ENCODE results near the gene KAZN. TPM values are rescaled to one million over a fixed set of nuclear protein-coding genes. Genes with fewer than 3 reads are reported as not detected.

Gene KAZN
- polyA plus RNA-seq, 4 donors, result 3.0 to 39.5 (median 4.4) TPM

DNA sequence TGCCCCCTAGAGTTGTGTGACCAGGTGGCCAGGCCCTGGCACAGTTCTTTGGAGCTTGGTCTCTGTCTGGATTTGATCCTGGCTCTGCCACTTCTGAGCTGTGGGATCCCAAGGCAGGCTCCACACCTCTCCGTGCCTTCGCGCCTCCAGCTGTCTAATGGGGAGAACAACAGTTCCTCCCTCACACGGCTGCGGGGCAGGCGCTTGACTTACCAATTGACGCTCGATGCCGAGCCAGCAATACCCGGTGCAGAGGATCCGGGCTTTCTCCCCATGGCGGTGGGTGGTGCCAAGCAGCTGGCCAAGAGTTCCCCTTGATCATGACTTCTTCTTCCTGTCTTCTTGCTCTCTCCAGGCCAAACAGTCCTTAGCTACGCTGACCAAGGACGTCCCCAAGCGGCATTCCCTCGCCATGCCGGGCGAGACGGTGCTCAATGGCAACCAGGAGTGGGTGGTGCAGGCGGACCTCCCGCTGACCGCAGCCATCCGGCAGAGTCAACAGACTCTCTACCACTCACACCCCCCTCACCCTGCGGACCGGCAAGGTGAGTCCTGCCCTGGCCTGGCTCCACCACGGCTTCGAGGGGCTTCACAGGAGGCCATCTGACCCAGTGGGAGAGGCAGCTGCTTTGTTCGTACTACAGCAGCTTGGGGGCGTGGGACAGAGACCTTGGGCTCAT is 457.4 kb downstream of the KAZN start:
- Histone ChIP-seq H3K4me1 (ENCODE audit: control insufficient read depth in 3 of 3, insufficient read depth in 2 of 3, low read depth in 1 of 3, low read length in 2 of 3) (no peaks in the 10 kb centered on the region), H3K4me3 (ENCODE audit: low read depth in 1 of 3, low read length in 3 of 3) (no peak overlapping the region), H3K36me3 (ENCODE audit: control insufficient read depth in 3 of 3, insufficient read depth in 2 of 3, low read depth in 1 of 3, low read length in 3 of 3) (peaks cover 0 to 54% (median 0%) of the 10 kb centered on the region in 3 donors), H3K9me3 (ENCODE audit: control insufficient read depth in 2 of 2, insufficient read depth in 1 of 2, low read depth in 1 of 2, low read length in 1 of 2) (no peaks in the 10 kb centered on the region), H3K27ac (ENCODE audit: low read depth in 1 of 3, low read length in 2 of 3) (no peak overlapping the region), H3K27me3 (ENCODE audit: control insufficient read depth in 3 of 3, insufficient read depth in 3 of 3, low read length in 3 of 3) (no peaks in the 10 kb centered on the region)
- 95 to 96% (median 95%) methylated on average over 29 of the region's 29 CpGs for WGBS, 3 donors
- DNase-seq (no peak), FAIRE-seq (no peak)

DNA sequence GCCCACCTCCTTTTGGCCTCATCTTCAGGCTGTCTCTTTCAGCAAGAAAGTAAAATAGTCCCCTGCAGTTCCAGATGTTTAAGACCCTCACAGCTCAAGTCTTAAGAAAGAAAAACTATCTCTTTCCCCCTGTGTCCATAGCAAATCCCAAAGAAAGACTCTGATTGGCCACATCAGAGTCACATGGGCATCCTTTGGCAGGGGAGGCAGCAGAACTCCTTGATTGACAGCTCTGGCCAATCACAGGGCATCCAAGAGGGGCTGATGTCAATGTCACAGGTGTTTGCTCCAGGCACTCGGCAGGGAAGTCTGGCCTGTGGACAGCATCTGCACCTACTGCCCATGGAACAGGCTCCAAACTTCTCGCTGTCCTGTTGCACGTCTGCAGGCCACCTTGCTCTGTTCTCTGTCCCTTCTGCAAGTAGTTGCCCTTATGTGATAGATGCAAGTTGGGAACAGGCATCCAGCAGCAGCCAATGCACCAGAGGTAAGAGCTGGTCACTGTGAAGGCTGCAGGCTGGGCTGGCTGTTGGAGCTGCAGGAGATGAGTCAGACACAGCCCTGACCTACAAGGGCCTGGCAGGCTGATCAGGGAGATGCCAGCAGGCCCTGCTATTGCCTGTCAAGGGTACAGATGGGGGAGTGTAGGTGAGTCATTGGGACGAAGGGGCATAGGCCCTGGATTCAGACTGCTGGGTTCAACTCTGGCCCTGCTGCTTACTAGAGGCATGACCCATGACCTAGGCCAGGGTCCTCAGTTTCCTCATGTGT is 458.2 kb downstream of the KAZN start:
- no peak overlapping the region for H3K4me3 ChIP-seq (ENCODE audit: low read depth in 1 of 3, low read length in 3 of 3)
- H3K4me1 ChIP-seq (ENCODE audit: control insufficient read depth in 3 of 3, insufficient read depth in 2 of 3, low read depth in 1 of 3, low read length in 2 of 3), result no peaks in the 10 kb centered on the region
- H3K27ac ChIP-seq (ENCODE audit: low read depth in 1 of 3, low read length in 2 of 3), result no peak overlapping the region
- no peaks in the 10 kb centered on the region for H3K27me3 ChIP-seq (ENCODE audit: control insufficient read depth in 3 of 3, insufficient read depth in 3 of 3, low read length in 3 of 3)
- WGBS, 3 donors, result 69 to 92% (median 87%) methylated on average over 4 of the region's 4 CpGs
- FAIRE-seq, result no peak
- peaks cover 0 to 53% (median 0%) of the 10 kb centered on the region in 3 donors for H3K36me3 ChIP-seq (ENCODE audit: control insufficient read depth in 3 of 3, insufficient read depth in 2 of 3, low read depth in 1 of 3, low read length in 3 of 3)
- no peak for DNase-seq
- peaks cover 0 to under 1% of the 10 kb centered on the region in 2 donors for H3K9me3 ChIP-seq (ENCODE audit: control insufficient read depth in 2 of 2, insufficient read depth in 1 of 2, low read depth in 1 of 2, low read length in 1 of 2)

DNA sequence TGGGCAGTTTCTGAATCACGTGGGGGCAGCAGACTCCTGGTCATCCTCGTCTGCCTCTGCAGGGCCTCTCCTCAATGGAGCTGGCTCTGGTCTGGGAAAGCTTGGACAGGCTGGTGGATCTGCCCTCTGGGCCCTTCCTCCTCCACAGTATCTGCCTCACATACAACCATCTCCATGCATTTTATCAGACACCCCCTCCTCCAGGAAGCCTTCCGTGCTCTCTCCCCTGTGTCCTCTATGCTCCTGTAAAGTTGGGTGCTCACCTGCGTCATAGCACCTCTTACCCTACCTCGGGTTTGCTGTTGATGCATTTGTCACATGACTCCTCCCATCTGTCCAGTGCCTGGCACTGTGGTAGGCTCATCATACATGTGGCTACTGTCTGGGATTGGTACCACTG is 459.3 kb downstream of the KAZN start:
- no peaks in the 10 kb centered on the region for H3K27me3 ChIP-seq (ENCODE audit: control insufficient read depth in 3 of 3, insufficient read depth in 3 of 3, low read length in 3 of 3)
- WGBS, 3 donors, result 86 to 92% (median 88%) methylated on average over 5 of the region's 5 CpGs
- H3K27ac ChIP-seq (ENCODE audit: low read depth in 1 of 3, low read length in 2 of 3), result no peak overlapping the region
- DNase-seq (no peak), FAIRE-seq (no peak)
- no peak overlapping the region for H3K4me3 ChIP-seq (ENCODE audit: low read depth in 1 of 3, low read length in 3 of 3)
- no peaks in the 10 kb centered on the region for H3K4me1 ChIP-seq (ENCODE audit: control insufficient read depth in 3 of 3, insufficient read depth in 2 of 3, low read depth in 1 of 3, low read length in 2 of 3)
- H3K9me3 ChIP-seq (ENCODE audit: control insufficient read depth in 2 of 2, insufficient read depth in 1 of 2, low read depth in 1 of 2, low read length in 1 of 2), result peaks cover 0 to 11% of the 10 kb centered on the region in 2 donors
- peaks cover 0 to 61% (median 0%) of the 10 kb centered on the region in 3 donors for H3K36me3 ChIP-seq (ENCODE audit: control insufficient read depth in 3 of 3, insufficient read depth in 2 of 3, low read depth in 1 of 3, low read length in 3 of 3)

DNA sequence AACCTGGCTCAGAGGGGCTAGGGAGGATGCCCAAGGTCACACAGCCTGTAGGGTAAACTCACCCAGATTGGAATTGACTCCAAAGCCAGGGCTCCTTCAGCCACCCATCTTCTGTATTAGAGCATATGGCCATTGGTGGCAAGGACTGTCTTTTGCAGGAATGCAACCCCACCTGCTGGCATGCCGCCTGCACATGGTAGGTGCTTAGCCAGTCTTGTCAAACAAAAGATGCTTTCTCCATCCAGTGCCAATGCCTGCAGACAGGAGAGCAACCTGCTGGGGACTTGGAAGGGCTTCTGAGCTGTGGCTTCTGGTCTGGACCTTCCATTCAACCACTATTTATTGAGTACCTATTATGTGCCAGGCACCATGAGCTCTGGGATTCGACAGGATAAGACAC is 459.8 kb downstream of the KAZN start:
- no peaks in the 10 kb centered on the region for H3K27me3 ChIP-seq (ENCODE audit: control insufficient read depth in 3 of 3, insufficient read depth in 3 of 3, low read length in 3 of 3)
- WGBS, 3 donors, result 77 to 89% (median 82%) methylated on average over 2 of the region's 2 CpGs
- H3K4me1 ChIP-seq (ENCODE audit: control insufficient read depth in 3 of 3, insufficient read depth in 2 of 3, low read depth in 1 of 3, low read length in 2 of 3), result no peaks in the 10 kb centered on the region
- FAIRE-seq, result no peak
- peaks cover 0 to 63% (median 0%) of the 10 kb centered on the region in 3 donors for H3K36me3 ChIP-seq (ENCODE audit: control insufficient read depth in 3 of 3, insufficient read depth in 2 of 3, low read depth in 1 of 3, low read length in 3 of 3)
- H3K4me3 ChIP-seq (ENCODE audit: low read depth in 1 of 3, low read length in 3 of 3), result no peak overlapping the region
- no peak for DNase-seq
- no peak overlapping the region for H3K27ac ChIP-seq (ENCODE audit: low read depth in 1 of 3, low read length in 2 of 3)
- H3K9me3 ChIP-seq (ENCODE audit: control insufficient read depth in 2 of 2, insufficient read depth in 1 of 2, low read depth in 1 of 2, low read length in 1 of 2), result peaks cover 0 to 11% of the 10 kb centered on the region in 2 donors

DNA sequence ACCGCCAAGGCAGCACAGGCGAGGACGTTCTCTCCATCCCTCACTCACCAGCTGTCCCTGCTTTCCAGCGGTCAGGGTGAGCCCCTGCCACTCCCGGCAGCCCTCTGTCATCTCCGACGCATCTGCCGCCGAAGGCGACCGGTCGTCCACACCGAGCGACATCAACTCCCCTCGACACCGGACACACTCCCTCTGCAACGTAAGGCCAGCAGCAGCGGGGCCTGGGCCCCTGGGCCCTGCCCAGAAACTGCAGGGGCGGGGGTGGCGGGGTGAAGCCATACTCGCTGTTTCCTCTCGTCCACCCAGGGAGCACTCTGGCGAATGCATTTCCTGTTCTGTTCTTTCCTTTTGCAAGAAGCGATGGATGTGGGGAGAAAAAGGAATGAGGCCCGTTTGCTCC is 461.6 kb downstream of the KAZN start:
- H3K9me3 ChIP-seq (ENCODE audit: control insufficient read depth in 2 of 2, insufficient read depth in 1 of 2, low read depth in 1 of 2, low read length in 1 of 2), result peaks cover 0 to 11% of the 10 kb centered on the region in 2 donors

DNA sequence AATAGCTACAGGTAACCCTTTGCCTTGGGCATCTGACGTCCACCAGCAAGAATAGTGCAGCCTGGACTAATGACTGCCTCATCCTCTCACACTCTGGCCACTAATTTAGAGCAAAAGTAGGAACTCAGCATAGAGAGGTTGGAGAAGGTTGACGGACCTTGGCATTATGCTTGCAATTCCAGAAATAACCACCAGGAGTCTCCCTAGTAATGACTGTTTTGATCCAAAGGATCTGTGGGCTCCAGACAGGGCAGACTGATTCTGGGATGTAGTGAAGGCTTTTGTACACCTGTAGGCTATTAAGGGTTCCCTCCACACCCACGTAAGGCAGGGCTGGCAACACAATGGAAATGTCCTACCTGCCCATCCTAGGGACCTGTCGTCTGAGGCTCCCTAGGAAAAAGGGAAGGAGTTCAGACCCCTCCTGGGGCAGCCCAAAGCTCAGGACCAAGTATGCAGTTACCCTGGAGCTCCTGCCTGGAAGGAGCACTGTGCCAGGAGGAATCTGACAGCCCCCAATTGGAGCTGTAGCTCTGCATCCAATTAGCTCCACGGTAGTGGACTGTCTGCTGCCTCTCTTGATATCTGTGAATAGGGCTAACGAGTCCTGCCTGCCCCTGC is 464.1 kb downstream of the KAZN start:
- Histone ChIP-seq H3K4me1 (ENCODE audit: control insufficient read depth in 3 of 3, insufficient read depth in 2 of 3, low read depth in 1 of 3, low read length in 2 of 3) (peaks cover 0 to 10% (median 0%) of the 10 kb centered on the region in 3 donors), H3K27me3 (ENCODE audit: control insufficient read depth in 3 of 3, insufficient read depth in 3 of 3, low read length in 3 of 3) (no peaks in the 10 kb centered on the region), H3K27ac (ENCODE audit: low read depth in 1 of 3, low read length in 2 of 3) (no peak overlapping the region), H3K9me3 (ENCODE audit: control insufficient read depth in 2 of 2, insufficient read depth in 1 of 2, low read depth in 1 of 2, low read length in 1 of 2) (peaks cover 0 to 11% of the 10 kb centered on the region in 2 donors), H3K36me3 (ENCODE audit: control insufficient read depth in 3 of 3, insufficient read depth in 2 of 3, low read depth in 1 of 3, low read length in 3 of 3) (peaks cover 0 to 68% (median 0%) of the 10 kb centered on the region in 3 donors), H3K4me3 (ENCODE audit: low read depth in 1 of 3, low read length in 3 of 3) (no peak overlapping the region)
- peak; percentile 16 to 52 for DNase-seq
- WGBS, 3 donors, result 88 to 93% (median 90%) methylated on average over 6 of the region's 6 CpGs
- FAIRE-seq, result no peak

More for the DNA sequence above, 461.6 kb downstream of the KAZN start:
- Histone ChIP-seq H3K4me1 (ENCODE audit: control insufficient read depth in 3 of 3, insufficient read depth in 2 of 3, low read depth in 1 of 3, low read length in 2 of 3) (no peaks in the 10 kb centered on the region), H3K27ac (ENCODE audit: low read depth in 1 of 3, low read length in 2 of 3) (no peak overlapping the region), H3K27me3 (ENCODE audit: control insufficient read depth in 3 of 3, insufficient read depth in 3 of 3, low read length in 3 of 3) (no peaks in the 10 kb centered on the region), H3K4me3 (ENCODE audit: low read depth in 1 of 3, low read length in 3 of 3) (no peak overlapping the region), H3K36me3 (ENCODE audit: control insufficient read depth in 3 of 3, insufficient read depth in 2 of 3, low read depth in 1 of 3, low read length in 3 of 3) (peaks cover 0 to 75% (median 0%) of the 10 kb centered on the region in 3 donors)
- no peak for DNase-seq
- WGBS, 3 donors, result 89 to 94% (median 91%) methylated on average over 24 to 25 of the region's 25 CpGs
- FAIRE-seq, result no peak

DNA sequence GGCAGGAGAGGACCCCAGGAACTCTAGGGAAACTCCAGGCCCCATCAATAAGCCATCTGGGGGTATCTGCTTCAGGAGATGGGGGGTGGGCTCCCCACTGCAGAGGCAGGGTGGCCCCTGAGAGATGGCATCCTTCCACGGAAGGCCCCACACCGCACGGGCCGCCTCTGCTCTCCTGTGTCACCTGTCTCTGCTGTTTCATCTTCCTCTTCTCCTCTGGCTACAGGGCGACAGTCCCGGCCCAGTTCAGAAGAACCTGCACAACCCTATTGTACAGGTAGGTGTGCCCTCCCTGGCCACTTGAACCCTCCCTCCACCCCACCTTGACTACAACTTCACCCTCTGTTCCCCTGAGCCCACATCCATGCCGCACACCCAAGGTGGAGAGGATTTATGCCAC is 464.9 kb downstream of the KAZN start:
- H3K4me3 ChIP-seq (ENCODE audit: low read depth in 1 of 3, low read length in 3 of 3), result no peak overlapping the region
- no peak for DNase-seq
- H3K9me3 ChIP-seq (ENCODE audit: control insufficient read depth in 2 of 2, insufficient read depth in 1 of 2, low read depth in 1 of 2, low read length in 1 of 2), result peaks cover 0 to 11% of the 10 kb centered on the region in 2 donors
- WGBS, 3 donors, result 96 to 100% (median 97%) methylated on average over 3 to 7 of the region's 7 CpGs
- H3K36me3 ChIP-seq (ENCODE audit: control insufficient read depth in 3 of 3, insufficient read depth in 2 of 3, low read depth in 1 of 3, low read length in 3 of 3), result peaks cover 0 to 62% (median 0%) of the 10 kb centered on the region in 3 donors
- H3K27ac ChIP-seq (ENCODE audit: low read depth in 1 of 3, low read length in 2 of 3), result no peak overlapping the region
- H3K27me3 ChIP-seq (ENCODE audit: control insufficient read depth in 3 of 3, insufficient read depth in 3 of 3, low read length in 3 of 3), result no peaks in the 10 kb centered on the region
- FAIRE-seq, result no peak
- H3K4me1 ChIP-seq (ENCODE audit: control insufficient read depth in 3 of 3, insufficient read depth in 2 of 3, low read depth in 1 of 3, low read length in 2 of 3), result peaks cover 0 to 14% (median 0%) of the 10 kb centered on the region in 3 donors

DNA sequence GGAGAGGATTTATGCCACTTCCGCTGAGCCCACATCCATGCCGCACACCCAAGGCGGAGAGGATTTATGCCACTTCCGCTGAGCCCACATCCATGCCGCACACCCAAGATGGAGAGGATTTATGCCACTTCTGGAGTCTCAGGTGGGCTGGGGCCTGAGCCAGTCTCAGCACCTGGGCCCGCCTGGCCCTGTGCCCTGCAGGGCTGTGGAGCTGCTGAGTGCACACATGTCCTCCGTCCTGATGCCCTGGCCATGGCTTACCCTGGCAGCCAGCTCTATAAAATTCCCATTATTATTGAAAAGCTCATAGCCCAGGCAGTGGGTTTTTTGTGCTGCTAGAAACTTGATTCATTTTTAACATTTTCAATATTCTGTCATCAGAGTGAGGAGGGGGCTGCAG is 465.3 kb downstream of the KAZN start:
- 90 to 97% (median 93%) methylated on average over 7 of the region's 7 CpGs for WGBS, 3 donors
- H3K27me3 ChIP-seq (ENCODE audit: control insufficient read depth in 3 of 3, insufficient read depth in 3 of 3, low read length in 3 of 3), result no peaks in the 10 kb centered on the region
- no peak for DNase-seq
- FAIRE-seq, result no peak
- peaks cover 0 to 15% (median 0%) of the 10 kb centered on the region in 3 donors for H3K4me1 ChIP-seq (ENCODE audit: control insufficient read depth in 3 of 3, insufficient read depth in 2 of 3, low read depth in 1 of 3, low read length in 2 of 3)
- H3K27ac ChIP-seq (ENCODE audit: low read depth in 1 of 3, low read length in 2 of 3), result no peak overlapping the region
- no peak overlapping the region for H3K4me3 ChIP-seq (ENCODE audit: low read depth in 1 of 3, low read length in 3 of 3)
- H3K9me3 ChIP-seq (ENCODE audit: control insufficient read depth in 2 of 2, insufficient read depth in 1 of 2, low read depth in 1 of 2, low read length in 1 of 2), result peaks cover 0 to 11% of the 10 kb centered on the region in 2 donors
- H3K36me3 ChIP-seq (ENCODE audit: control insufficient read depth in 3 of 3, insufficient read depth in 2 of 3, low read depth in 1 of 3, low read length in 3 of 3), result peaks cover 0 to 62% (median 0%) of the 10 kb centered on the region in 3 donors

Data from small intestine (tissue), 7 donors.